ENCODE data around the gene ATP4B.
"Not testable (repeated sequence)": the region's sequence is repeated elsewhere in the genome, so short reads cannot be mapped to it uniquely, and the experiment has no call there.

DNA sequence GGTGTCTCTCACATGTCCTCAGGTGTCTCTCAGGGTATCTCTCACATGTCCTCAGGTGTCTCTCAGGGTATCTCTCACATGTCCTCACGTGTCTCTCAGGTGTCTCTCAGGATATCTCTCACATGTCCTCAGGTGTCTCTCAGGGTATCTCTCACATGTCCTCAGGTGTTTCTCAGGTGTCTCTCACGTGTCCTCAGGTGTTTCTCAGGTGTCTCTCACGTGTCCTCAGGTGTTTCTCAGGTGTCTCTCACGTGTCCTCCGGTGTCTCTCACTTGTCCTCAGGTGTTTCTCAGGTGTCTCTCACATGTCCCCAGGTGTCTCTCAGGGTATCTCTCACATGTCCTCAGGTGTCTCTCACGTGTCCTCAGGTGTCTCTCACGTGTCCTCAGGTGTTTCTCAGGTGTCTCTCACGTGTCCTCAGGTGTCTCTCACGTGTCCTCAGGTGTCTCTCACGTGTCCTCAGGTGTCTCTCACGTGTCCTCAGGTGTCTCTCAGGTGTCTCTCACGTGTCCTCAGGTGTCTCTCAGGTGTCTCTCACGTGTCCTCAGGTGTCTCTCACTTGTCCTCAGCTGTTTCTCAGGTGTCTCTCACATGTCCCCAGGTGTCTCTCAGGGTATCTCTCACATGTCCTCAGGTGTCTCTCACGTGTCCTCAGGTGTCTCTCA lies 33.2 kb downstream of the ATP4B start:
- TF ChIP-seq CTCF, POLR2A (IDR thresholded peaks at IDR 0.05): not testable (repeated sequence)
